OCI-LY7 (cell line): Measurements from ENCODE around the gene GPBP1L1. TPM values are rescaled to one million over a fixed set of nuclear protein-coding genes. Genes with fewer than 3 reads are reported as not detected.

Experiments
- BruUV-seq: library from RNA; stranded (reverse); fragments of 400-500 nt; replicated peaks from 2 replicates; lab custom pipeline; 2021; lab: Mats Ljungman, UMichigan
- CTCF ChIA-PET: fragments of 300-600 bp; sonication (Branson Sonifier 250); formaldehyde crosslinking; loops from one replicate; lab custom pipeline; 2022; ENCODE audit warnings: antibody characterized with exemption; ENCODE audit not compliant: unreplicated experiment; lab: Charles Lee
- POLR2A ChIA-PET: fragments of 300-600 bp; sonication (Branson Sonifier 250); formaldehyde crosslinking; loops from one replicate; lab custom pipeline; 2022; ENCODE audit warnings: antibody characterized with exemption; lab: Charles Lee
- DNase-seq: peaks from one replicate; pipeline ENCODE4 v3.0.0-alpha.2; 2015; ENCODE audit warnings: low spot score
- H2AFZ ChIP-seq: fragments of 200-600 bp; sonication (generic), shearing (Covaris generic); 2 replicates; pipeline ENCODE4 v1.6.1; 2014; ENCODE audit warnings: mild to moderate bottlenecking, antibody characterized with exemption, low read length, moderate library complexity
- H3K27ac ChIP-seq: fragments of 200-600 bp; sonication (generic); 2 replicates; pipeline ENCODE4 v1.5.1; 2014; ENCODE audit warnings: mixed run types, low read depth, mild to moderate bottlenecking, moderate library complexity, low read length, inconsistent platforms; ENCODE audit not compliant: poor library complexity, severe bottlenecking
- H3K36me3 ChIP-seq: fragments of 200-600 bp; sonication (generic); 2 replicates; pipeline ENCODE4 v1.6.1; 2014; ENCODE audit warnings: mild to moderate bottlenecking, antibody characterized with exemption, low read length, moderate library complexity, mixed read lengths; ENCODE audit not compliant: insufficient read depth
- H3K4me1 ChIP-seq: fragments of 200-600 bp; sonication (generic); 2 replicates; pipeline ENCODE4 v1.5.1; 2014; ENCODE audit warnings: mild to moderate bottlenecking, low read length; ENCODE audit not compliant: insufficient read depth, poor library complexity, severe bottlenecking
- H3K4me2 ChIP-seq: fragments of 200-600 bp; sonication (generic); 2 replicates; pipeline ENCODE4 v1.6.1; 2014; ENCODE audit warnings: mild to moderate bottlenecking, low read length
- H3K4me3 ChIP-seq: fragments of 200-600 bp; sonication (generic); 2 replicates; pipeline ENCODE4 v1.5.1; 2014; ENCODE audit warnings: mild to moderate bottlenecking, low read depth, low read length; ENCODE audit not compliant: poor library complexity, severe bottlenecking
- H3K79me2 ChIP-seq: fragments of 200-600 bp; sonication (generic); 2 replicates; pipeline ENCODE4 v1.6.1; 2016; ENCODE audit warnings: low read depth, mild to moderate bottlenecking, low read length, moderate library complexity, mixed read lengths; ENCODE audit not compliant: insufficient read depth
- H3K9me2 ChIP-seq: fragments of 200-600 bp; sonication (generic); 2 replicates; pipeline ENCODE4 v1.6.1; 2016; ENCODE audit warnings: mild to moderate bottlenecking, low read length, mixed read lengths; ENCODE audit not compliant: insufficient read depth
- H3K9me3 ChIP-seq: fragments of 200-600 bp; sonication (generic); 2 replicates; pipeline ENCODE4 v1.6.1; 2014; ENCODE audit warnings: mild to moderate bottlenecking, mixed run types, low read length, mixed read lengths
- H4K20me1 ChIP-seq: fragments of 200-600 bp; sonication (generic); 2 replicates; pipeline ENCODE4 v1.6.1; 2014; ENCODE audit warnings: mild to moderate bottlenecking, antibody characterized with exemption, low read length, moderate library complexity, mixed read lengths; ENCODE audit not compliant: insufficient read depth
- EZH2phosphoT487 ChIP-seq: fragments of 200-600 bp; sonication (generic); IDR thresholded peaks from 2 replicates; pipeline ENCODE4 v1.6.1; 2018; ENCODE audit warnings: low read depth, borderline replicate concordance, mild to moderate bottlenecking, mixed run types, antibody characterized with exemption, low read length, moderate library complexity, mixed read lengths
- intact Hi-C: fragments of 100-400 bp; cut with micrococcal nuclease; formaldehyde crosslinking; loops from one replicate; pipeline ENCODE4 v1.10.0; 2022; ENCODE audit not compliant: unreplicated experiment
- total RNA-seq, 2 experiments: library from RNA; depleted of rRNA in 1 of 2; stranded (reverse); fragments of >200 nt in 1 of 2; shearing (Covaris generic) in 1 of 2; gene quantifications; 2 replicates each; pipeline ENCODE4 v1.2.3, GENCODE V29; 2014 to 2022
- TF ChIP-seq, protein P1 (sequence below): fragments of 200-600 bp; sonication (generic); conservative IDR thresholded peaks from 2 replicates; pipeline ENCODE4 v1.5.1; 2014; ENCODE audit warnings: mild to moderate bottlenecking, antibody characterized with exemption, low read length, moderate library complexity, mixed read lengths

Gene GPBP1L1
- total RNA-seq, 2 experiments from 2014 or later: 89.7 to 130 TPM

DNA sequence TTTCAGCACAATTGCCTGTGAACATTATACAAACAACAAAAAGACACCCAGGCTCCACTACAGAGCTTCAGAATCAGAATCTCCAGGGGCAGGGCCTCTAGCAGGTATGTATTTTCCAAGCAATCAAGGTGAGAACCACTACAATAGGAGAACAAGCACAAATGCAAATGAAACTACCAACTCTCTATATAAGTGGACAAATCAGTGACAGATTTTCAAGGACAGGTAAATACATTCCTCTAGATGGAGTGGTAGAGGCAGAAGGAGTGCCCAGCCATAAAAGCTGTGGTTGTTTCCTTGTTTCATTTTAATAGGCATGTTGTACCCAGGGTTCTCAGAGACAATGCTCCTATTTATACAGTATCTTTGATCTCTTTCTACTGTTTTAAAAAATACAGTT, 42.4 kb downstream of the GPBP1L1 start:
- Histone ChIP-seq H2AFZ (no peak overlapping the region), H3K4me3 (no peak overlapping the region), H3K36me3 (peaks cover 85% of the 10 kb centered on the region), H3K9me2 (no peaks in the 10 kb centered on the region), H3K27ac (peak overlapping the region; percentile 74), H3K4me2 (peak overlapping the region; percentile 66), H3K79me2 (peaks cover 13% of the 10 kb centered on the region; the same call in 1 of the 2 replicates), H3K9me3 (no peaks in the 10 kb centered on the region), H3K4me1 (peaks cover 36% of the 10 kb centered on the region), H4K20me1 (peaks cover 16% of the 10 kb centered on the region; the same call in 1 of the 2 replicates)
- no TSS peak for BruUV-seq
- ChIA-PET CTCF (interaction anchor here (0.5 kb wide), 1 partner anchor 14 kb away, joined by 3 read pairs; no protein-coding TSS in a partner anchor), POLR2A (interaction anchor here (0.6 to 2.4 kb wide), 6 partner anchors 10 to 305 kb away, joined by 3 to 7 read pairs (median 4); partner anchors contain the start of gene GPBP1L1)
- peak; percentile 44 for DNase-seq
- intact Hi-C loops: loop anchor here (2.0 to 10.0 kb wide), 2 partner anchors 199 to 361 kb away; no protein-coding TSS in a partner anchor
- TF ChIP-seq EZH2phosphoT487: no peak
- TF ChIP-seq, protein P1, sequence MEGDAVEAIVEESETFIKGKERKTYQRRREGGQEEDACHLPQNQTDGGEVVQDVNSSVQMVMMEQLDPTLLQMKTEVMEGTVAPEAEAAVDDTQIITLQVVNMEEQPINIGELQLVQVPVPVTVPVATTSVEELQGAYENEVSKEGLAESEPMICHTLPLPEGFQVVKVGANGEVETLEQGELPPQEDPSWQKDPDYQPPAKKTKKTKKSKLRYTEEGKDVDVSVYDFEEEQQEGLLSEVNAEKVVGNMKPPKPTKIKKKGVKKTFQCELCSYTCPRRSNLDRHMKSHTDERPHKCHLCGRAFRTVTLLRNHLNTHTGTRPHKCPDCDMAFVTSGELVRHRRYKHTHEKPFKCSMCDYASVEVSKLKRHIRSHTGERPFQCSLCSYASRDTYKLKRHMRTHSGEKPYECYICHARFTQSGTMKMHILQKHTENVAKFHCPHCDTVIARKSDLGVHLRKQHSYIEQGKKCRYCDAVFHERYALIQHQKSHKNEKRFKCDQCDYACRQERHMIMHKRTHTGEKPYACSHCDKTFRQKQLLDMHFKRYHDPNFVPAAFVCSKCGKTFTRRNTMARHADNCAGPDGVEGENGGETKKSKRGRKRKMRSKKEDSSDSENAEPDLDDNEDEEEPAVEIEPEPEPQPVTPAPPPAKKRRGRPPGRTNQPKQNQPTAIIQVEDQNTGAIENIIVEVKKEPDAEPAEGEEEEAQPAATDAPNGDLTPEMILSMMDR: peak; percentile 67

DNA sequence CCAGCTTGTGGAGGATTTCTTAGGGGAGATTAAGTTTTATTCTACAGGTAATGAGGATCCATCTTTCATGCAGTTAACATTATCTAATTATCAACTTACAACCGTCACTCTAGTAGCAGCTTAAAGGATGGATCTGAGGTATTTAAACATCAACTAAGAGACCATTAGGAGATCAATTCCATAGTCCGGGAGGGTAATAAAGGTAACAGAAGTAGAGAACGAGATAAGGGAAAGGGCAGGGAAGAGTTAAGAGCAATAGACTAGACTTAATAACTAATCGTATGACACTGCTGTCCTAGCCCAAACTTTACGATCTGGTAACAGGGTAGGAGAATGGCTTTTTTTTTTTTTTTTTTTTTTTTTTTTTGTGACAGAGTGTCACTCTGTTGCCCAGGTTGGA, 43.0 kb downstream of the GPBP1L1 start:
- no peak for TF ChIP-seq EZH2phosphoT487
- Histone ChIP-seq H3K4me1 (peaks cover 36% of the 10 kb centered on the region), H3K4me2 (no peak overlapping the region), H3K27ac (no peak overlapping the region), H3K79me2 (peaks cover 13% of the 10 kb centered on the region; the same call in 1 of the 2 replicates), H3K9me2 (no peaks in the 10 kb centered on the region), H2AFZ (no peak overlapping the region), H3K4me3 (no peak overlapping the region), H3K36me3 (peaks cover 85% of the 10 kb centered on the region), H4K20me1 (peaks cover 16% of the 10 kb centered on the region; the same call in 1 of the 2 replicates), H3K9me3 (no peaks in the 10 kb centered on the region)
- DNase-seq: no peak
- POLR2A ChIA-PET: interaction anchor here (0.7 kb wide), 1 partner anchor 18 kb away, joined by 3 read pairs; no protein-coding TSS in a partner anchor
- intact Hi-C loops: loop anchor here (10.0 kb wide), 1 partner anchor 361 kb away; no protein-coding TSS in a partner anchor
- CTCF ChIA-PET: no interaction called here
- no TSS peak for BruUV-seq

DNA sequence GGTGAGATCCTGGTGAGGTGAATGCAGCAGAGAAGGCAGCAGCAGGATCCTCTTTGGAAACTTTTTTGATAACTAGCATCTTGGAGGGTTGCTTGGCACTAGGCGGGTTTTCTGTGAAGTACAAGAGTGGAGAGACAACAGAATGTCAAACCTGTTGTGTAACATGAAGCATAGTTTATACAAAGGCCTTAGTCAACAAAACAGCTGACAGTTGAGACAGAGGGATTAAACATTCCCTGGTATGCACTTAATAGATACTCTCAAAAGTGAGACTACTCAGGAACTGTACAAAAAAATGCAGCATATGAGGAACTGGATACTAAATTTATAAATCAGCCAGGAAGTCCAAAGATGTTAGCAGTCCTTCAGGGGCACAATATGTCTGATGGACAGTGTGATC, 46.0 kb downstream of the GPBP1L1 start:
- ChIA-PET CTCF (no interaction called here), POLR2A (interaction anchor here (0.8 kb wide), 1 partner anchor 57 kb away, joined by 3 read pairs; no protein-coding TSS in a partner anchor)
- Histone ChIP-seq H3K4me3 (no peak overlapping the region), H3K9me3 (no peaks in the 10 kb centered on the region), H3K4me1 (peaks cover 17% of the 10 kb centered on the region), H4K20me1 (peaks cover 5% of the 10 kb centered on the region; the same call in 1 of the 2 replicates), H3K27ac (no peak overlapping the region), H3K4me2 (no peak overlapping the region), H2AFZ (no peak overlapping the region), H3K36me3 (peaks cover 92% of the 10 kb centered on the region), H3K79me2 (peaks cover 8% of the 10 kb centered on the region; the same call in 1 of the 2 replicates), H3K9me2 (no peaks in the 10 kb centered on the region)
- BruUV-seq: no TSS peak
- intact Hi-C loops: loop anchor here (10.0 kb wide), 1 partner anchor 365 kb away; no protein-coding TSS in a partner anchor
- DNase-seq: no peak
- TF ChIP-seq, protein P1: no peak
- no peak for TF ChIP-seq EZH2phosphoT487
